CD1c-positive myeloid dendritic cell (primary cell): ENCODE measurements around the gene REXO4.
"Not testable (repeated sequence)": the region's sequence is repeated elsewhere in the genome, so short reads cannot be mapped to it uniquely, and the experiment has no call there.

Source experiments
- DNase-seq: peaks from one replicate; pipeline ENCODE4 v3.0.0-alpha.2; 2016; ENCODE audit errors: extremely low spot score

Gene REXO4

GRCh38 chr9:133387680-133388079, 30.1 kb downstream of the REXO4 start:
- no peak for DNase-seq

- no peak for DNase-seq
These were observed 31.5 kb downstream of the REXO4 start for GRCh38 chr9:133386338-133386737.

GRCh38 chr9:133385452-133385851, 32.4 kb downstream of the REXO4 start:
- no peak for DNase-seq

- DNase-seq = no peak
These were observed 33.0 kb downstream of the REXO4 start for GRCh38 chr9:133384736-133385321.

GRCh38 chr9:133383438-133383837, 34.4 kb downstream of the REXO4 start:
- no peak for DNase-seq

- no peak for DNase-seq
These were observed 35.2 kb downstream of the REXO4 start for GRCh38 chr9:133382507-133383141.

- DNase-seq = no peak
These were observed 37.1 kb downstream of the REXO4 start for GRCh38 chr9:133380734-133381133.

- DNase-seq = no peak
These were observed 38.4 kb downstream of the REXO4 start for GRCh38 chr9:133379153-133380086.

GRCh38 chr9:133378408-133378962, 39.3 kb downstream of the REXO4 start:
- DNase-seq = no peak

GRCh38 chr9:133377721-133378216, 40.0 kb downstream of the REXO4 start:
- no peak for DNase-seq

- not testable (repeated sequence) for DNase-seq
These were observed 40.5 kb downstream of the REXO4 start for GRCh38 chr9:133377280-133377679.

GRCh38 chr9:133375724-133376654, 41.8 kb downstream of the REXO4 start, which contains the start of the genes STKLD1 and SURF4:
Gene STKLD1, plus strand, starts transcription at chr9:133376366. Its CDS starts 108 bp downstream, at chr9:133376474.
Gene SURF4, minus strand, starts transcription at chr9:133376060. Its CDS starts 91 bp downstream, at chr9:133375969.
- peak; percentile 98 for DNase-seq

GRCh38 chr9:133375116-133375723, 42.6 kb downstream of the REXO4 start:
- peak; percentile 45 for DNase-seq

- peak; percentile 38 for DNase-seq
These were observed 43.1 kb downstream of the REXO4 start for GRCh38 chr9:133374612-133375115.

- no peak for DNase-seq
These were observed 45.7 kb downstream of the REXO4 start for GRCh38 chr9:133372144-133372543.

GRCh38 chr9:133371261-133371711, 46.5 kb downstream of the REXO4 start:
- peak; percentile 19 for DNase-seq

GRCh38 chr9:133370685-133371084, 47.1 kb downstream of the REXO4 start:
- DNase-seq = no peak

GRCh38 chr9:133369933-133370332, 47.9 kb downstream of the REXO4 start:
- DNase-seq = no peak

GRCh38 chr9:133369422-133369821, 48.4 kb downstream of the REXO4 start:
- no peak for DNase-seq
